Islet of Langerhans (tissue), 1 donor: ENCODE results near the gene HTR2A.

ENCODE experiments used
- FAIRE-seq: peaks from one replicate; lab custom pipeline; 2011; peaks lifted over from hg19 to GRCh38; lab: Jason Lieb, UNC

The HTR2A gene

GRCh38 chr13:46896341-46897137 lies at the start of gene HTR2A:
TSS of gene HTR2A (minus strand) at chr13:46897053. CDS start at chr13:46895906, 1,147 bp downstream.
- FAIRE-seq: no peak

GRCh38 chr13:46936525-46936924 lies 39.7 kb upstream of the HTR2A start:
- FAIRE-seq: no peak

- FAIRE-seq: no peak
Measured at GRCh38 chr13:46934749-46935148, 37.9 kb upstream of the HTR2A start.

DNA sequence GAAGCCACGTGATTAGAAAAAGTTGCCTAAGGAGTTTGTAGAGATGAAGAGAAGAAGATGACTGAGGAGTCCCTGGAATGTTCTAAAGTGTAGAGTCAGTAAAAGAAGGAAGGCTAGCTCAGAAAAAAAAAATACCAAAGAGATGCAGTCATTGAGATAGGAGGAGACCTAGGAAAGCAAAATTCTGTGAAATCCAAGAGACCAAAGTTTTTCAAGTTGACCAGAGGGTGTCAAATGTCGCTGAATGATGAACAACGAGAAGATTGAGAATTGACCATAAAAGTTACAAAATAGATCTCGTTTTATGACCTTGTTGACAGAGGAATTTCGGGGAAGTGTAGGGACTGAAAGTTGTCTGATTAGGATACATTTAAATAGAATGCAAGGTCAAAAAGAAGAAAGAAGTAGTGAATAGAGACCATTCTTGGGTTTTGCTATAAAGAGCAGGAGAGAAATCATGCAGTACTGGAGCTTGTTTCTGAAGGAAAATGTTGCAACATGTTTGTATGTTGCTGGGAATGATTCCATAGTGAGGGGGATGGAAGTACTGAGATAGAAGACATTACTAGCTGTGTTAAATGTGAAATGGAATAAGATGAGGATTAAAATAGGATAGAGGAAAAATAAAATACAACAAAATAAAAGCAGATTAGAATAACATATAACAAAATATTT lies 30.2 kb upstream of the HTR2A start:
- FAIRE-seq: no peak

- no peak for FAIRE-seq
Measured at GRCh38 chr13:46925486-46925885, 28.6 kb upstream of the HTR2A start.

DNA sequence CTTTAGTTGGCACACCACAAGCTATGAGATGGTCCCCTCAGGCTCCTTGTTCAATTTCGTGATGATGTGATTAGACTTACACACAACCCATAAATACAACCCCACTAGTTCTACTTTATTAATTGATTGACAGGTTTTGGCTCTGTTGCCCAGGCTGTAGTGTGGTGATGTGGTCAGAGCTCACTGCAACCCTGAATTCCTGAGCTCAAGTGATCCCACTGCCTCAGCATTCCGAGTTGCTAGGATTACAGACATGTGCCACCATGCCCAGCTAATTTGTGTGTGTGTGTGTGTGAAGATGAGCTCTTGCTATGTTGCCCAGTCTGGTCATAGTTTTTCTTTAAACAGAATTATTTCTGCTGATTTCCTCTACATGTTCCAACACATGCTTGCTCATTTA lies 17.5 kb upstream of the HTR2A start:
- no peak for FAIRE-seq

- FAIRE-seq: no peak
Measured at GRCh38 chr13:46913757-46914156, 16.9 kb upstream of the HTR2A start.

DNA sequence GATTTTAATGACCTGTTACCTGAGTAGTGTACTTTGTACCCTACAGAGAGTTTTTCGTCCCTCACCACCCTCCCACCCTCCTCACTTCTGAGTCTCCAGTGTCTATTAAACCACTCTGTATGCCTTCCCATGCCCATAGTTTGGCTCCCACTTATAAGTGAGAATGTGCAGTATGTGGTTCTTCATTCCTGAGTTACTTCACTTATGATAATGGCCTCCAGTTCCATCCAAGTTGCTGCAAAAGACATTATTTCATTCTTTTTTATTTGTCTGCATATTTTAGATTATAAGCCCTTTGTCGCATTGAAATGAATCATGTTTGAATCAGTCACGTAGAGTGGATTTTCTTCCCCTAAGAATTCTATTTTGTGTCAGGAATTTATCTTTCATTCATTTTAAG lies 12.2 kb upstream of the HTR2A start:
- FAIRE-seq: no peak

DNA sequence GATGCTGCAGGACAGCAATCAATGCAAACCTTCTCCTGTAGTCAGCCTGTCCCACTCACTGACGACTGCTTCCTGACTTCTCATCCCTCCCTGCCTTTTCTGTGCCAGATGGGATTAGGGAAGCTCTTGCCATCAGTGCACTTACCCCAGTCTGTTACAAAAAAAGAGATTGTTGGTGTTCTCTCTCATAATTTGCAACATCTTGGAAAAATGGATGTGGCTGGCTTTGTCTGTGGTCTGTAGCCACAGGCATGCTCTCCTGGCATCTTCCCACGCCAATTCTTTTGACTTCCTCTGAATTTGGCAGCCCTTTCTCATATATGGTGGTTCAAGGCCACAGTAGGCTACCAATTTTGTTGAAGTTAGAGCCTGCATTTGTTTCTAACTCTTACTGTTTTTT lies 11.6 kb upstream of the HTR2A start:
- FAIRE-seq: no peak

GRCh38 chr13:46906405-46906804 lies 9.6 kb upstream of the HTR2A start:
- FAIRE-seq: no peak

DNA sequence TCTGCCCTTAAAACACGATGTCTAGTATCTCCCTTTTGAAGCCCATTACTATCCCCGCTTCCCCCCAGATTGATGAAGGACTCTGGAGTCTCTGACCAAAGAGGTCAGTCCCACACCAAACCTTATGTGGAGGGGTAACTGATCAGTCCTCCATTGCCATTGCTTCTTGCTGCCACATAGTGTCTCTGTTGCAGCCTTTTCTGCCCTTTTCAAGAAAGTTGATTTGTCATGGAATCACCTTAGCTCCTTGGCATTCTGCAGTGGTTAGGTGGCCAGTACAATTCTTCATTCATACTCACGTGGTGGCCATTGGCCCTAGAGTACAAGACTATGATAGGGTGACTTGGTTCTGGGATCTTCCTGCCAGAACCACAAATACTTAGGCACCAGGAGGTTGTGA lies 8.4 kb upstream of the HTR2A start:
- no peak for FAIRE-seq

GRCh38 chr13:46903748-46904147 lies 6.9 kb upstream of the HTR2A start:
- no peak for FAIRE-seq

GRCh38 chr13:46901721-46902120 lies 4.9 kb upstream of the HTR2A start:
- no peak for FAIRE-seq

DNA sequence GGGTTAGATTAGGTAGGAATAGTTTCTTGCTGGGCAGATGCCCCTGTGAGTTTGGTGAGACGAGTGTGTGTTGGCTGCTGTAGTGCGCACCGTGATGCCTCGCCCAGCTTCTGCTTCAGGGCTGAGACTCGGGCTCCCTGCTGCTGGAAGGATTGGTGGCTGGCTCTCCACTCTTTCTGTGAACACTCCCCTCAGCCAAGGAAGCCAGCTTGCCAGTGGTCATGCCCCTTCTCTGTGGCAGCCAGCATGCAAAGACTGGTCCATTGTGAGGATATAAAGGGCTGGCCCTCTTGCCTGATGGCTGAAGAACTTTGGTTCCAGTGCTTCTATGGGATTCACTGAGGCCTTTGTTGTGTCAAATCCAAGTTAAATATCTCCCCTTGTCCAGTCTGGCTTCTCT lies 2.9 kb upstream of the HTR2A start:
- no peak for FAIRE-seq

- no peak for FAIRE-seq
Measured at GRCh38 chr13:46895381-46895780, 1.5 kb downstream of the HTR2A start.

DNA sequence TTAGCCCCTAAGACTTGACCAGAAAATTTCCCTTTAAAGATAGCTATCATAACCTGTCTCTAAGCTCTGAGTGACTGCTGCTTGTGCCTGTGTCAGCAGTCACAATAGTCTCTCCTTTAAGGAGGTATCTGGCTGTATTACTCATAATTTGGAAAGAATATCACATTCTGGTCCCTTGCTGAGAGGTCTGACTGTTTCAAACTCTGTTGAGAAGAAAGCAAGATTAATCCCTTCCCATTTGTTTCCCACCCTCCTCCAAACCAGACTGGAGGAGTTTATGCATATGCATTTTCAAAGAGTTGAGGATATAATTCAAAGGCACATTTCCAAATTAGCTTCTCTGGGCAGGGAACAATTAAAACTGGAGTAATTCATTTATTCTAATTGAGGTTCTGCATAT lies 2.3 kb downstream of the HTR2A start:
- FAIRE-seq: no peak

DNA sequence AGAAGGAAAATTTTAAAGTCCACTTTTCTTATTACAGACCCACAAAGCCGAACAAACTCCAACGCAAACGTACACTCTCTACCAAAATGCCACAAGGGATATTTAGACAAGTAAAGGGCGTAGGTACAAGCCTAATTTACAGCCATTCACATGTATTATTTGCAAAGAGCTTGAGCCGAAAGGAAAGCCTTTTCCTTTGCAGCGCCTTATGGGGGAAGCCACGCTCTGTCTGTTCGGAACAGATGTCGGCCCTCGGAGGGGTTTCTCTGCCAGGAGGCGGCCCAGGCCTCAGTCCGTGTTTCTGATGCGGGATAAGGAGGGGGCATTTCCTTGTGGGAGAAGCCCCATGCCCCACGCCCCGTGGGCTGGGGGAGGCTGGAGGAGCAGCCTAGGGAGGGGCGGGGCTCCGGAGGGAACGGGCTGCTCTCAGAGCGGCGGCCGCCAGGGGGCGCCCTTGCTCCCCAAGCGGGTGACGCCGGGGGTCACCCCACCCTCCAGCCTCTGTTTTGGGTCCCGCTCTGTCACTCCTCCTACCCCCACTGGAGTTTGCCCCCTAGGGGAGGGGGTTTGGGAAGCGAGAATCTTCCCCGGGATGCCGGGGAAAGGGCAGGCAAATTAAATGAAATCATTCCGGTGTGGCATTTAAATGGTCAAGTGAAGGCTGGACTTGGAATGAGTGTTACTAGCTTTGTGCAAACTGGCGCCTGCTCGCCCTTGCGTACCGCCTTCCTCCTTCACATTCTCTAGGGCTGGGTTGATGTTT lies 2.9 kb downstream of the HTR2A start:
- FAIRE-seq: no peak

DNA sequence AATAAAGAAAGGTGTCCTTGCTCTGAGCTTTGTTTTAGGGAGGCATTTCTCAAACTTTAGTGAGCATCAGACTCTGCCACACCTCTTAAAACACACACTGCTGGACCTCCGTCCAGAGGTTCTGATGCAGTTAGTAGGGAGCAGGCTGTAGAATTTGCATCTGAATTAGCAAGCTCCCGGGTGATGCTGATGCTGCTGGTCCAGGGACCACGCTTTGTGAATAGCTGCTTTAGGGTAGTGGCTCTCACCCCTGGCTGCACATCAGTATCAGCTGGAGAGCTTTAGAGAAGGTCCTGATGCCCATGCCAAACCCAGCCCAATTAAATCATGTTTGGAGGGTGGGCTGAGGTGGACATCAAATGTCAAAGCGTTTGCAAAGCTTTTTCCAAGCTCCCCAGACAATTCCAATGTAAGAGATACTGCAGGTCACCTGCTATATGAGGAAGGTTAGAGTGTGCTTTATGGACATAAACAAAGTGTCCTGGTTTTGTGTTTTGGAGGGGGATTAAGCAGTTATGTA lies 3.6 kb downstream of the HTR2A start:
- FAIRE-seq: no peak

- no peak for FAIRE-seq
Measured at GRCh38 chr13:46885018-46885417, 11.8 kb downstream of the HTR2A start.

DNA sequence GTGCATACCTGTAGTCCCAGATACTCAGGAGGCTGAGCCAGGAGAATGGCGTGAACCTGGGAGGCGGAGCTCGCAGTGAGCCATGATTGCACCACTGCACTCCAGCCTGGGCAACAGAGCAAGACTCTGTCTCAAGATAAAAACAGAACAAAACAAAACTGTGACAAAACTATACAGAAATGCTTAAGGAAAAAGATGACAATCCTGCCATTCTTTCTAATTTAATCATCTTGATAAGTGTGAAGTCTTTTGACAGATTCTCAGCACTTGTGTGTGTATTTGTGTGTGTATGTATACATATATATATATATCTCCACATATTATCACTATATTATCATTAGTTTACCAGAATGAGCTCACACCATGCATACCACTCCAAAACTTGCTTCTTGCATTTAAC lies 12.3 kb downstream of the HTR2A start:
- no peak for FAIRE-seq

DNA sequence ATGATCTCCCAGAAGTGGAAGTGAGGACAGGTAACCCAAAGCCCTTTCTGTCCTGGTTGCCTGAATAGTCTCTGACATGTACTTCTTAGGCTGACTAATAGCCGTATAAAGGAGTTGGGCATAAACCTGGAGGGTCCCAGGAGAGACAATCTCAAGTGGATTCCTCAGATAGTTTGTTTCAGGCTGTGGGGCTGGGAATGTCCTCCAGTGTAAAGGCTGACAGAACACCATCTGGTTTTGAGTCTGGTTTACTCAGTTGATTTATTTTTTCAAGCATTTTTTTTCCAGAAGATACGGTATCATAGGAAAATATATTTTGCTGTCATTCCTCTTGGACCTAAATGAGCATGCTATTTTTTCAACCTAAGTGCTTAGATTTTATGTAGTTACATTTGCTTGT lies 15.2 kb downstream of the HTR2A start:
- no peak for FAIRE-seq

DNA sequence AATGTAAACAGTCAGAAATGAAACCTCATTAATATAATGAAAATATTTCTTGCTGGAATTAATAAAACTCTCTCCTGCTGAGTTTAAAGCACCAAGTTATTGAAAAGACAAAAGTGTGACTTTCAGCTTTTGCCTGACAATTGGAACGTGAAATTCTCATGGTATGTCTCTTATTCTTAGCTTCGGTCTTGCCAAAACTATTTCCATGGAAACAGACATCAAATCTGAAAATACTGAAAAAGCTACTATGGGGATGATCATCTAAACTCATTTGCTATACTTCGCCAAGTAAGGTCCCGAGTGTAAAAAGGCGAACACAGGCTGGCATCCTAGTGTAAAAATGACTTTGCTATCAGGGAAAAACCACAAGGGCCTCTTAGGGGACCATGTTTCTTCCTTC lies 22.8 kb downstream of the HTR2A start:
- no peak for FAIRE-seq

DNA sequence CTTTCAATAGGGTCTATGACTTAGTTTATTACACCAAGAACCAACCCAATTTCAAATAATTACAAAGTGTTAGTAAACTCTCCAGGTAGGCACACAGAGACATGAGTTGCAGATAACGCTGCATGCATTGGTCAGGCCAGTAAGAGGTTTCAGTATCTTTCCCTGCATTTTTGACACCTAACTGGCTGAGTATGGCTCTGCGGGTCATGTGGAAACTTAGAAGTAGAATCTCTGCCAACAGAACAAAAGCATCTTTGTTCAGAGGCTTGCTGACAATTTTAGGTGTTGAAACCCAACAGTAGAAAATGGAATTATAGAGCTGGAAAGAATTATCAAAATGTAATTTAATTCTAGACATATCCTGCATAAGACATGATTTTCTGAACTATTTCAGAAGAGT lies 25.3 kb downstream of the HTR2A start:
- no peak for FAIRE-seq
